IPS-18c (cell line): ENCODE data around the gene NDUFA3.
A peak's percentile ranks its signal among the peaks of the same experiment; 100 is the strongest.

ENCODE experiments used
- H3K4me3 ChIP-seq: 2 replicates; pipeline ENCODE4 v1.7.0; 2013; ENCODE audit warnings: low read depth, mild to moderate bottlenecking, low read length, moderate library complexity; ENCODE audit not compliant: insufficient read depth
- H3K9me3 ChIP-seq: one replicate; pipeline ENCODE4 v1.6.1; 2013; ENCODE audit warnings: mild to moderate bottlenecking, low read length, moderate library complexity; ENCODE audit not compliant: control insufficient read depth, insufficient read depth

NDUFA3 gene

GRCh38 chr19:54133312-54133956, 30.8 kb downstream of the NDUFA3 start:
- Histone ChIP-seq H3K4me3 (no peak overlapping the region), H3K9me3 (peaks cover 2% of the 10 kb centered on the region)

- H3K4me3 ChIP-seq: no peak overlapping the region
Observed at GRCh38 chr19:54133957-54134590, 31.4 kb downstream of the NDUFA3 start.

GRCh38 chr19:54136086-54136863, 33.6 kb downstream of the NDUFA3 start:
- H3K4me3 ChIP-seq: peak overlapping the region; percentile 59
- H3K9me3 ChIP-seq: peaks cover 2% of the 10 kb centered on the region

More at GRCh38 chr19:54133957-54134590, 31.4 kb downstream of the NDUFA3 start:
- peaks cover 2% of the 10 kb centered on the region for H3K9me3 ChIP-seq

GRCh38 chr19:54136864-54137698, 34.4 kb downstream of the NDUFA3 start:
- peak overlapping the region; percentile 77 for H3K4me3 ChIP-seq
- peaks cover 2% of the 10 kb centered on the region for H3K9me3 ChIP-seq

- Histone ChIP-seq H3K4me3 (peak within 1 kb of the TSS; percentile 77), H3K9me3 (peaks cover 2% of the 10 kb centered on the region)
Observed at GRCh38 chr19:54137699-54138488, 35.2 kb downstream of the NDUFA3 start, which contains the start of gene CNOT3. CNOT3 (plus strand) TSS chr19:54137762; CDS start chr19:54142979, 5,217 bp downstream.

- Histone ChIP-seq H3K9me3 (no peaks in the 10 kb centered on the region), H3K4me3 (peak overlapping the region; percentile 77)
Observed at GRCh38 chr19:54138489-54139256, 36.0 kb downstream of the NDUFA3 start.

GRCh38 chr19:54141356-54141755, 38.7 kb downstream of the NDUFA3 start:
- no peak overlapping the region for H3K4me3 ChIP-seq
- H3K9me3 ChIP-seq: peaks cover 2% of the 10 kb centered on the region

GRCh38 chr19:54142166-54142780, 39.6 kb downstream of the NDUFA3 start:
- Histone ChIP-seq H3K9me3 (peaks cover 3% of the 10 kb centered on the region), H3K4me3 (no peak overlapping the region)

GRCh38 chr19:54145541-54146158, 43.0 kb downstream of the NDUFA3 start:
- H3K9me3 ChIP-seq: peaks cover 3% of the 10 kb centered on the region
- no peak overlapping the region for H3K4me3 ChIP-seq

GRCh38 chr19:54147676-54148075, 45.0 kb downstream of the NDUFA3 start:
- H3K9me3 ChIP-seq: peaks cover 3% of the 10 kb centered on the region
- H3K4me3 ChIP-seq: no peak overlapping the region

GRCh38 chr19:54148158-54148557, 45.5 kb downstream of the NDUFA3 start:
- no peak overlapping the region for H3K4me3 ChIP-seq
- peaks cover 3% of the 10 kb centered on the region for H3K9me3 ChIP-seq

GRCh38 chr19:54149021-54149812, 46.6 kb downstream of the NDUFA3 start:
- Histone ChIP-seq H3K9me3 (peaks cover 3% of the 10 kb centered on the region), H3K4me3 (no peak overlapping the region)

GRCh38 chr19:54151362-54152035, 48.8 kb downstream of the NDUFA3 start:
- Histone ChIP-seq H3K9me3 (no peaks in the 10 kb centered on the region), H3K4me3 (no peak overlapping the region)

GRCh38 chr19:54152267-54152666, 49.6 kb downstream of the NDUFA3 start:
- Histone ChIP-seq H3K4me3 (no peak overlapping the region), H3K9me3 (no peaks in the 10 kb centered on the region)
